Measurements from ENCODE around the gene UPF3B. TPM values are rescaled to one million over a fixed set of nuclear protein-coding genes. Genes with fewer than 3 reads are reported as not detected.
"Not testable (repeated sequence)": the region's sequence is repeated elsewhere in the genome, so short reads cannot be mapped to it uniquely, and the experiment has no call there.

Gene UPF3B
- total RNA-seq, 1 donor: 1.8 TPM

DNA sequence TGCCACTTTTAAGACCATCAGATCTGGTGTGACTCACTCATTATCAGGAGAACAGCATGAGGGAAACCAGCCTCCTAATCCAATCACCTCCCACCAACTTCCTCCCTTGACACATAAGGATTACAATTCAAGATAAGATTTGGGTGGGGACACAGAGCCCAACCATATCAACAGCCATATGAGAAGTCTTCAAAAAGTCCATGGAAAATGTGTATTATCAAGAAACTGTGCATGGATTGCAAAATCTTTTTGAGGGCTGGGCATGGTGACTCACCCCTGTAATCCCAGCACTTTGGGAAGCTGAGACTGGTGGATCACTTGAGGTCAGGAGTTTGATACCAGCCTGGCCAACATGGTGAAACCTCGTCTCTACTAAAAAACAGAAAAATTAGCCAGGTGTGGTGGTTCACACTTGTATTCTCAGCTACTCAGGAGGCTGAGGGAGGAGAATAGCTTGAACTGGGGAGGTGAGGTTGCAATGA, 43.5 kb downstream of the UPF3B start:
- TF ChIP-seq, protein P1, sequence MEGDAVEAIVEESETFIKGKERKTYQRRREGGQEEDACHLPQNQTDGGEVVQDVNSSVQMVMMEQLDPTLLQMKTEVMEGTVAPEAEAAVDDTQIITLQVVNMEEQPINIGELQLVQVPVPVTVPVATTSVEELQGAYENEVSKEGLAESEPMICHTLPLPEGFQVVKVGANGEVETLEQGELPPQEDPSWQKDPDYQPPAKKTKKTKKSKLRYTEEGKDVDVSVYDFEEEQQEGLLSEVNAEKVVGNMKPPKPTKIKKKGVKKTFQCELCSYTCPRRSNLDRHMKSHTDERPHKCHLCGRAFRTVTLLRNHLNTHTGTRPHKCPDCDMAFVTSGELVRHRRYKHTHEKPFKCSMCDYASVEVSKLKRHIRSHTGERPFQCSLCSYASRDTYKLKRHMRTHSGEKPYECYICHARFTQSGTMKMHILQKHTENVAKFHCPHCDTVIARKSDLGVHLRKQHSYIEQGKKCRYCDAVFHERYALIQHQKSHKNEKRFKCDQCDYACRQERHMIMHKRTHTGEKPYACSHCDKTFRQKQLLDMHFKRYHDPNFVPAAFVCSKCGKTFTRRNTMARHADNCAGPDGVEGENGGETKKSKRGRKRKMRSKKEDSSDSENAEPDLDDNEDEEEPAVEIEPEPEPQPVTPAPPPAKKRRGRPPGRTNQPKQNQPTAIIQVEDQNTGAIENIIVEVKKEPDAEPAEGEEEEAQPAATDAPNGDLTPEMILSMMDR (IDR thresholded peaks at IDR 0.05; ENCODE audit: extremely low read depth, low read depth, low read length): no peak
- H3K4me2 ChIP-seq (ENCODE audit: insufficient read depth, low read length): no peak overlapping the region
- H3K27me3 ChIP-seq (ENCODE audit: insufficient read depth, low read length): no peaks in the 10 kb centered on the region
- H3K9me3 ChIP-seq (ENCODE audit: low read depth, low read length): no peaks in the 10 kb centered on the region
- H3K27ac ChIP-seq (ENCODE audit: low read depth, low read length): no peak overlapping the region
- no peaks in the 10 kb centered on the region for H3K4me1 ChIP-seq (ENCODE audit: insufficient read depth, low read length)
- H4K20me1 ChIP-seq (ENCODE audit: insufficient read depth, low read length): no peaks in the 10 kb centered on the region
- H3K36me3 ChIP-seq (ENCODE audit: insufficient read depth, low read length): no peaks in the 10 kb centered on the region
- no peak for DNase-seq (ENCODE audit: insufficient read length, low spot score, missing footprints)
- no peak overlapping the region for H2AFZ ChIP-seq (ENCODE audit: low read length)
- H3K4me3 ChIP-seq (ENCODE audit: insufficient read depth, low read length): no peak overlapping the region
- H3K79me2 ChIP-seq (ENCODE audit: insufficient read depth, low read length): no peaks in the 10 kb centered on the region

DNA sequence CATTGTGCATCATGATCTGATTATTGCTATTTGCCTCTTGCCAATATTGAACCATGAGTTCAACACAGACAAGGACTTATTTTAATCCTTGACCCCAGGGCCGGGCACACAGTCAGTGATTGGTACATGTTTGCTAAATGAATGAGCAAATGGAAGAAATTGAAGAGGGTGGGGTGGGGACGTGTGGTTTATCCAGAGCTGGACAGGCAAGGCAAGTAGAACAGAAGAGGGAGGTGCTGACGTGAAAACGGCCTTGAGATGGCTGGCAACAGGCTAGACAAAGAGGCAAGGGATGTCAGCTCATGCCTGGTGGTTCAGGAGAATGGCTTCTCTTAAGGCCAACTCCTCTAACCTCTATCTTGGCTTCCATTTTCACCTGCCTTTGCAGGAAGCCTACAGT, 44.3 kb downstream of the UPF3B start:
- H3K27me3 ChIP-seq (ENCODE audit: insufficient read depth, low read length); H3K4me3 ChIP-seq (ENCODE audit: insufficient read depth, low read length); H3K4me2 ChIP-seq (ENCODE audit: insufficient read depth, low read length); H3K9me3 ChIP-seq (ENCODE audit: low read depth, low read length); H3K36me3 ChIP-seq (ENCODE audit: insufficient read depth, low read length); H3K79me2 ChIP-seq (ENCODE audit: insufficient read depth, low read length); H3K4me1 ChIP-seq (ENCODE audit: insufficient read depth, low read length); DNase-seq (ENCODE audit: insufficient read length, low spot score, missing footprints); H3K27ac ChIP-seq (ENCODE audit: low read depth, low read length); H2AFZ ChIP-seq (ENCODE audit: low read length); H4K20me1 ChIP-seq (ENCODE audit: insufficient read depth, low read length): not testable (repeated sequence)

DNA sequence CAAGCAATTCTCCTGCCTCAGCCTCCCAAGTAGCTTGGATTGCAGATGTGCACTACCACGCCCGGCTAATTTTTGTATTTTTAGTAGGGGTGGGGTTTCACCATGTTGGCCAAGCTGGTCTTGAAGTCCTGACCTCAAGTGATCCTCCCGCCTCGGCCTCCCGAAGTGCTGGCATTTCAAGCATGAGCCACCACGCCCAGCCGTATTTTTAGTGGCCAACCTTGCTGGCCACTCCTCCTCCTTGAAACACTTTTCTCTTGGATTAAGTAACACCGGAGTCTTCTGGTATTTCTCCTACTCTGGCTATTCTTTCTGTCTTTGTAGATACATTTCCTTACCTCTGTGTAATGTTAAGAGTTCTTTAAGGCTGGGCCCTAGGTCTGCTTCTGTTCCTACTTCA, 50.2 kb downstream of the UPF3B start:
- TF ChIP-seq, protein P1 (IDR thresholded peaks at IDR 0.05; ENCODE audit: extremely low read depth, low read depth, low read length): no peak
- no peaks in the 10 kb centered on the region for H3K4me1 ChIP-seq (ENCODE audit: insufficient read depth, low read length)

DNA sequence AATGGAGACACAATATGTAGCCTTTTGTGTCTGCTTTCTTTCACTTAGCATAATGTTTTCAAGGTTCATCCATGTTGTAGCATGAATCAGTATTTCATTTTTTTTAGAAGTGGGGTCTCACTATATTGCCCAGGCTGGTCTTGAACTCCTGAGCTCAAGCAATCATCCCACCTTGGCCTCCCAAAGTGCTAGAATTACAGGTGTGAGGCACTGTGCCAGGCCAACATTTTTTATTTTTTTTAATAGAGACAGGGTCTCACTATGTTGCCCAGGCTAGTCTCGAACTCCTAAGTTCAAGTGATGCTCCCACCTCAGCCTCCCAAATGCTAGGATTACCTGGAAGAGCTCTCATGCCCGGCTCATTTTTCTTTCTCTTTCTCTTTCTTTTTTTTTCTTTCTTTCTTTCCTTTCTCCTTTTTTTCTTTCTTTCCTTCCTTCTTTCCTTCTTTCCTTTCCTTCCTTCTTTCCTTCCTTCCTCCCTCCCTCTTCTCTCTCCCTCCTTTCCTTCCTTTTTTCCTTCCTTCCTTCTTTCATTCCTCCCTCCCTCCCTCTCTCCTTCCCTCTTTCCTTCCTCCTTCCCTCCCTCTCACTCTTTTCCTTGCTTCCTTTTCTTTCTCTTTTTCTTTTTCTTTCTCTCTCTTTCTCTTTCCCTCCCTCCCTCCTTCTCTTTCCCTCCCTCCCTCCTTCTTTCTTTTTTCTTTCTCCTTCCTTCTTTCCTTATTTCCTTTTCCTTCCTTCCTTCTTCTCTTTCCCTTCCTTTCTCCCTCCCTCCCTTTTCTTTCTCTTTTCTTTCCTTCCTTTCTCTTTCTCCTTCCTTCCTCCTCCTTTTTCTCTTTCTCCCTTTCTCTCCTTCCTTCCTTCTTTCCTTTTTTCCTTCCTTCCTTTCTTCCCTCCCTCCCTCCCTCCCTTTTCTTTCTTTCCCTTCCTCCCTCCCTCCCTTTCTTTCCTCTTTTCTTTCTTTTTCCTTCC, 51.2 kb downstream of the UPF3B start:
- H3K4me1 ChIP-seq (ENCODE audit: insufficient read depth, low read length): no peaks in the 10 kb centered on the region
- H3K9me3 ChIP-seq (ENCODE audit: low read depth, low read length): no peaks in the 10 kb centered on the region
- no peak overlapping the region for H2AFZ ChIP-seq (ENCODE audit: low read length)
- TF ChIP-seq, protein P1 (IDR thresholded peaks at IDR 0.05; ENCODE audit: extremely low read depth, low read depth, low read length): no peak
- no peak for DNase-seq (ENCODE audit: insufficient read length, low spot score, missing footprints)
- no peaks in the 10 kb centered on the region for H3K79me2 ChIP-seq (ENCODE audit: insufficient read depth, low read length)
- H3K27me3 ChIP-seq (ENCODE audit: insufficient read depth, low read length): no peaks in the 10 kb centered on the region
- no peaks in the 10 kb centered on the region for H3K36me3 ChIP-seq (ENCODE audit: insufficient read depth, low read length)
- no peak overlapping the region for H3K27ac ChIP-seq (ENCODE audit: low read depth, low read length)
- H3K4me2 ChIP-seq (ENCODE audit: insufficient read depth, low read length): no peak overlapping the region
- H3K4me3 ChIP-seq (ENCODE audit: insufficient read depth, low read length): no peak overlapping the region
- H4K20me1 ChIP-seq (ENCODE audit: insufficient read depth, low read length): no peaks in the 10 kb centered on the region

More for the DNA sequence above, 50.2 kb downstream of the UPF3B start:
- Histone ChIP-seq H3K27me3 (ENCODE audit: insufficient read depth, low read length) (no peaks in the 10 kb centered on the region), H3K79me2 (ENCODE audit: insufficient read depth, low read length) (no peaks in the 10 kb centered on the region), H3K4me2 (ENCODE audit: insufficient read depth, low read length) (no peak overlapping the region), H2AFZ (ENCODE audit: low read length) (no peak overlapping the region), H3K27ac (ENCODE audit: low read depth, low read length) (no peak overlapping the region), H4K20me1 (ENCODE audit: insufficient read depth, low read length) (no peaks in the 10 kb centered on the region), H3K4me3 (ENCODE audit: insufficient read depth, low read length) (no peak overlapping the region), H3K9me3 (ENCODE audit: low read depth, low read length) (no peaks in the 10 kb centered on the region), H3K36me3 (ENCODE audit: insufficient read depth, low read length) (no peaks in the 10 kb centered on the region)
- no peak for DNase-seq (ENCODE audit: insufficient read length, low spot score, missing footprints)
